NB4 (cell line): ENCODE measurements around the gene TEKT2.

Experiments used
- POLR2A ChIP-seq: IDR thresholded peaks from 2 replicates; pipeline ENCODE4 v1.6.1; 2011; ENCODE audit warnings: mild to moderate bottlenecking; ENCODE audit not compliant: insufficient read length; ENCODE audit errors: extremely low read depth
- TF ChIP-seq, protein P1 (sequence below): IDR thresholded peaks from one replicate; pipeline ENCODE4 v1.5.1; 2012; ENCODE audit warnings: low read depth, low read length
- TF ChIP-seq, protein P2 (sequence below): IDR thresholded peaks from 2 replicates; pipeline ENCODE4 v1.6.1; 2011; ENCODE audit warnings: low read depth, low read length

DNA sequence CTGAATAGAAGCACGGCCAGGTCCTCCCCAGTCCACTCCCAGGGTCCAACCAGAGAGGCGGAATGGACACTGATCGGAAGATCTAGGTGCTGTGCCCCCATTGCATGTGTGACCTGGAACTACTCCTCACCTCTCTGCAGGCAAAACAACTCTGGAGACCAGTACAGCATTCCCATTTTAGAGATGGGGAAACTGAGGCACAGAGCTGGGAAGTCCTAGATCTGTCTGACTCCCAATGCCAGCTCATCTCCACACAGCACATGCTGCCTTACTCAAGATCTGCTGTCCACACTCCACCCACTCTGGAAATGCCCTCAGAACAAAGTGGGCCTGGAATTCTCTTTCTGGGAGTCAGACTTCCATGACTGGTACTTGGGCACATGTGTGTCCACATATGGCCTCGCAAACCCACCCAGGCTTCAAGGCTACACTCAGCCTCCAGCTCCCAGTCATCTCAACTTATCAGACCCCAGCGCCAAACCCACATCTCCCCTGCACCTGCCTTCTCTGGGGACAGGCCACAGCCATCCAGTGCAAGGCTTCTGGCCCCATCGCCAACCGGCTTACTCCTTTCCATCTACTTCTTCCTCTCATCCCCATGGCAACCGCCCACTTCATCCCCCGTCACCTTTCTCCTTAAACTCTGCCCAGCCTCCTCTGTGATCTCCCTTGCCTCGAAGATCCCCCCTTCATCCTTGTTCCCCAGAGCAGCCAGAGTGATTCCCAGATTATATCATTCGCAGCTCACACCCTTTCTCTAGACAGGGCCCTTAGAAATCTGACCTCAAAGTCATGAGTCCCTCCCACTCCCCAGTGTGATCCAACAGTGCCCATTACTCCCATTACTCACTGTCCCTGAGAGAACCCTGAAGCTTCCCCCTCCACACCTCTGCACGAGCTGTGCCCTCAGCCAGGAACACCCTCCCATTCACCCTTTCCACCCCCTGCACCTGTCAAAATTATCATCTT lies 38.5 kb downstream of the TEKT2 start:
- TF ChIP-seq, protein P1, sequence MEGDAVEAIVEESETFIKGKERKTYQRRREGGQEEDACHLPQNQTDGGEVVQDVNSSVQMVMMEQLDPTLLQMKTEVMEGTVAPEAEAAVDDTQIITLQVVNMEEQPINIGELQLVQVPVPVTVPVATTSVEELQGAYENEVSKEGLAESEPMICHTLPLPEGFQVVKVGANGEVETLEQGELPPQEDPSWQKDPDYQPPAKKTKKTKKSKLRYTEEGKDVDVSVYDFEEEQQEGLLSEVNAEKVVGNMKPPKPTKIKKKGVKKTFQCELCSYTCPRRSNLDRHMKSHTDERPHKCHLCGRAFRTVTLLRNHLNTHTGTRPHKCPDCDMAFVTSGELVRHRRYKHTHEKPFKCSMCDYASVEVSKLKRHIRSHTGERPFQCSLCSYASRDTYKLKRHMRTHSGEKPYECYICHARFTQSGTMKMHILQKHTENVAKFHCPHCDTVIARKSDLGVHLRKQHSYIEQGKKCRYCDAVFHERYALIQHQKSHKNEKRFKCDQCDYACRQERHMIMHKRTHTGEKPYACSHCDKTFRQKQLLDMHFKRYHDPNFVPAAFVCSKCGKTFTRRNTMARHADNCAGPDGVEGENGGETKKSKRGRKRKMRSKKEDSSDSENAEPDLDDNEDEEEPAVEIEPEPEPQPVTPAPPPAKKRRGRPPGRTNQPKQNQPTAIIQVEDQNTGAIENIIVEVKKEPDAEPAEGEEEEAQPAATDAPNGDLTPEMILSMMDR = no peak
- TF ChIP-seq POLR2A = no peak
- TF ChIP-seq, protein P2, sequence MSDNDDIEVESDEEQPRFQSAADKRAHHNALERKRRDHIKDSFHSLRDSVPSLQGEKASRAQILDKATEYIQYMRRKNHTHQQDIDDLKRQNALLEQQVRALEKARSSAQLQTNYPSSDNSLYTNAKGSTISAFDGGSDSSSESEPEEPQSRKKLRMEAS = no peak
